ENCODE data around the gene WHRN. TPM values are rescaled to one million over a fixed set of nuclear protein-coding genes. Genes with fewer than 3 reads are reported as not detected.

WHRN gene
- total and polyA plus RNA-seq, 2 of the 8 experiments (the other 6 are each of a cell fraction or from before 2014, with no cell fraction given), result 4.4 to 7.7 TPM

DNA sequence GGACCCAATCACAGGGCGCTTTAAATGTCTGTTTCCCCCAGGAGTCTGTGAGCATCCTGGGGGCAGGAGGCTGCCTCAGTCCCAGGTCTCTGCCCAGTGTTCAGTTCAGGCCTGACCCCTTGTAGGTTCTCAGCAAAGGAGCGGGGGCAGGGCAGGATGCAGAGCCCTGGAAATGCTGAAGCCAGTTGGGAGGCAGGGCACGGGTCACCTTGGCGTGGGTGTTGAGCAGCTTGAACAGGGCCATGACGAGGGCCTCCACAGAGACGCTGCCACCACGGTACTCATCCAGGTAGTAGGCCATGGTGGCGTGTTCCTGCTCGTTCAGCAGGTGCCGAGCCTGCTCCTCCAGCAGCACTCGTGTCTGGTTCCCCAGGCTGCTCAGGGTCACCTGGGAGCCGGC, 81.1 kb downstream of the WHRN start:
- Histone ChIP-seq H4K20me1 (replicated peaks in 1 of 2; ENCODE audit: control insufficient read depth in 1 of 2, insufficient read depth in 2 of 2, low read length in 2 of 2) (peaks cover 0 to 2% of the 10 kb centered on the region in 2 experiments), H2BK5ac (ENCODE audit: low read depth, low read length) (no peak overlapping the region), H3K23ac (ENCODE audit: insufficient read length) (no peak overlapping the region), H3K36me3 (ENCODE audit: control insufficient read depth in 2 of 4, insufficient read depth in 4 of 4, low read length in 3 of 4) (no peaks in the 10 kb centered on the region; a peak in 1 of 8 replicates), H3K18ac (ENCODE audit: extremely low read depth, low read length) (no peak overlapping the region), H2BK12ac (ENCODE audit: low read depth, low read length) (no peak overlapping the region), H2AK5ac (ENCODE audit: low read depth, low read length) (no peak overlapping the region), H3K27ac (ENCODE audit: low read depth, low read length) (no peak overlapping the region), H2BK20ac (ENCODE audit: low read length) (no peak overlapping the region), H3K4me1 (replicated peaks in 1 of 4; ENCODE audit: control insufficient read depth in 3 of 4, insufficient read depth in 4 of 4, low read length in 3 of 4) (peaks cover 0 to 8% (median 4%) of the 10 kb centered on the region in 4 experiments; a peak in 3 of 7 replicates), H3K23me2 (ENCODE audit: low read depth, low read length) (no peaks in the 10 kb centered on the region), H3K56ac (replicated peaks; ENCODE audit: insufficient read length, low read depth, low read length) (no peak overlapping the region), H2BK15ac (ENCODE audit: low read length) (no peak overlapping the region), H3K9me3 (ENCODE audit: insufficient read depth in 2 of 2, low read depth in 1 of 2, low read length in 1 of 2) (no peaks in the 10 kb centered on the region), H2BK120ac (replicated peaks; ENCODE audit: low read depth, low read length) (no peak overlapping the region), H3K27me3 (replicated peaks in 1 of 4; ENCODE audit: control insufficient read depth in 3 of 4, extremely low read depth in 1 of 4, insufficient read depth in 3 of 4, low read length in 3 of 4) (no peaks in the 10 kb centered on the region; a peak in 1 of 7 replicates), H3K79me2 (ENCODE audit: control insufficient read depth in 1 of 2, insufficient read depth in 2 of 2, low read length in 2 of 2) (no peaks in the 10 kb centered on the region), H3K4ac (replicated peaks; ENCODE audit: insufficient read length, low read depth, low read length) (no peak overlapping the region), H4K91ac (replicated peaks; ENCODE audit: insufficient read length, low read length) (no peak overlapping the region), H2AFZ (ENCODE audit: low read length) (no peak overlapping the region), H3K9ac (replicated peaks in 1 of 4; ENCODE audit: extremely low read depth in 1 of 4, low read depth in 3 of 4, low read length in 3 of 4) (no peak overlapping the region), H3K79me1 (ENCODE audit: low read depth, low read length) (no peaks in the 10 kb centered on the region), H3K4me2 (ENCODE audit: insufficient read depth in 1 of 2, low read depth in 2 of 2, low read length in 2 of 2) (no peak overlapping the region), H3K4me3 (ENCODE audit: extremely low read depth in 1 of 4, insufficient read depth in 2 of 4, low read depth in 3 of 4, low read length in 4 of 4) (no peak overlapping the region), H4K5ac (ENCODE audit: insufficient read length, low read depth, low read length) (no peak overlapping the region), H4K8ac (ENCODE audit: extremely low read depth, insufficient read depth, low read length) (no peak overlapping the region; the same call in 1 of the 2 replicates), H3K14ac (ENCODE audit: insufficient read length) (no peak overlapping the region)
- FAIRE-seq (no peak), DNase-seq (ENCODE audit: low read depth in 1 of 2, low spot score in 2 of 2) (no peak)
- CTCF ChIA-PET (ENCODE audit: partially characterized antibody), result interaction anchor here (0.6 to 22.5 kb wide), 6 partner anchors 8 to 229 kb away, joined by 3 to 271 read pairs (median 4); no protein-coding TSS in a partner anchor
- POLR2A ChIA-PET (ENCODE audit: partially characterized antibody), result interaction anchor here (2.1 kb wide), 1 partner anchor 26 kb away, joined by 4 read pairs; no protein-coding TSS in a partner anchor
- WGBS, 2 experiments (ENCODE audit: extremely low coverage in 1 of 2, insufficient coverage in 1 of 2, insufficient read length in 1 of 2, insufficient replicate concordance in 2 of 2, low coverage in 1 of 2, low lambda C conversion rate in 2 of 2, missing lambda C conversion rate in 1 of 2), result 87% methylated on average over 12 of the region's 12 CpGs; no CpG with 5 or more reads in 1 of the 2 experiments
- no peak for TF ChIP-seq YY1 (IDR thresholded peaks at IDR 0.05; ENCODE audit: low read depth, low read length)
- TF ChIP-seq CTBP2 (IDR thresholded peaks at IDR 0.05; ENCODE audit: borderline replicate concordance, insufficient read depth, insufficient read length, low read length), result no peak
- TF ChIP-seq SP2 (IDR thresholded peaks at IDR 0.05; ENCODE audit: low read length), result no peak
- TF ChIP-seq BCL11A (IDR thresholded peaks at IDR 0.05; ENCODE audit: low read depth in 2 of 2, low read length in 2 of 2), result no peak

All from H1 (cell line).